Esophagus (tissue), 2 donors: ENCODE data around the gene MLYCD. TPM values are rescaled to one million over a fixed set of nuclear protein-coding genes. Genes with fewer than 3 reads are reported as not detected.
A peak's percentile ranks its signal among the peaks of the same experiment; 100 is the strongest.

ENCODE experiments used
- H3K27ac ChIP-seq, 2 donors: one replicate each; pipeline ENCODE4 v1.5.1; 2013; ENCODE audit warnings: low read depth in 2 of 2, mild to moderate bottlenecking in 2 of 2, inconsistent platforms in 1 of 2, low read length in 1 of 2, moderate library complexity in 1 of 2
- H3K27me3 ChIP-seq, 2 donors: one replicate each; pipeline ENCODE4 v1.6.1; 2013; ENCODE audit warnings: low read length in 2 of 2, control low read depth in 1 of 2, mild to moderate bottlenecking in 1 of 2; ENCODE audit not compliant: insufficient read depth in 2 of 2, control insufficient read depth in 1 of 2
- H3K36me3 ChIP-seq, 2 donors: one replicate each; pipeline ENCODE4 v1.6.1; 2013; ENCODE audit warnings: low read length in 1 of 2; ENCODE audit not compliant: control insufficient read depth in 2 of 2, insufficient read depth in 2 of 2
- H3K4me1 ChIP-seq, 2 donors: one replicate each; pipeline ENCODE4 v1.6.1; 2013; ENCODE audit warnings: low read length in 1 of 2; ENCODE audit not compliant: control insufficient read depth in 2 of 2, insufficient read depth in 2 of 2
- H3K4me3 ChIP-seq, 2 donors: one replicate each; pipeline ENCODE4 v1.5.1; 2013; ENCODE audit warnings: low read length in 2 of 2, mild to moderate bottlenecking in 2 of 2, low read depth in 1 of 2, moderate library complexity in 1 of 2
- H3K9me3 ChIP-seq, 2 donors: one replicate each; pipeline ENCODE4 v1.6.1; 2013; ENCODE audit warnings: mild to moderate bottlenecking in 2 of 2, low read depth in 1 of 2, low read length in 1 of 2, moderate library complexity in 1 of 2; ENCODE audit not compliant: control insufficient read depth in 2 of 2, insufficient read depth in 1 of 2
- WGBS, 2 donors: extraction: QIAGEN DNeasy Blood & Tissue Kit; methylation state at CpG; one replicate each; pipeline ENCODE4 v1.1.7; 2013; 5-methylcytosine and 5-hydroxymethylcytosine counted together
- polyA plus RNA-seq, 2 donors: library from polyadenylated mRNA; stranded (reverse); fragments of 200-250 nt; gene quantifications; one replicate each; pipeline ENCODE4 v1.2.3, GENCODE V29; 2013
- donor health status: healthy with polysubstance abuse.
- donor health status: Bipolar disorder and iron deficiency.

MLYCD gene
- polyA plus RNA-seq, 2 donors, result 1.6 to 2.4 TPM

DNA sequence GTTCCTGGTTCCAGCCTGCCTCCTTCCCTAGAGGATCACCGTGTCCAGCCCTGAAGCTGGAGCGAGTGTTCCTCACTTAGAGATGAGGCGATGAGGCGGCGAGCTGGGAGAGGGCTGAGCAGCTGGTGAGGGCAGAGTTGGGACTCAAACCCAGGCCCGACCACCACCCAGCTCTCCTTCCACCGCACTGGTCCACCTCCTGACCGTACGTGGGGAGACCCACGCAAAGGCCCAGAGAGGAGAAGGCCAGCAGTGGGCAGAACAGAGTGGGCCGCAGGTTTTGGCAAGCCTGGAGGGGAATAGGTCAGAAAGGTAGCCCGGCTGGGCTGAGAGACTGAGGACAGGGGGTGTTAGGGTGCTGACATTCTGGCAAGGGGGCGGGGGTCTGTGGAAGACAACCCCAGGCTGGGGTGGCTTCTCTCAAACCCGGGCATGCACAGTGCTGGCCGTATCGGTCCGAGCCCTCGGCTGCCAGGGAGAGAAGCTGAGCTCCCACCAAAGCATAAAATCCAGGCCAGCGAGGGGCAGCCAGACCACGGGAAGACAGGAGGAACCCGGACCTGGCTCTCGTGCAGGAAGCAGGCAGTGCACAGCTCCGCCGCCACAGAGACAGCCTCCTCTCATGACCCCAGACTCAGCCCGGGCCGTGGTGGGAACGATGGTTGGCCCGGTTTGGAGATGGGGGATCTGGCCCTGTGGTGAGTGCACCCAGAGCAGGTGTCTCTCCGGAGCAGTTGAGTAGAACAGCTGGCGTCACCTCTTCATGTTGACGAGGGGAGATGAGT, 24.9 kb downstream of the MLYCD start:
- Histone ChIP-seq H3K27ac (no peak overlapping the region), H3K4me1 (peaks cover 0 to 4% of the 10 kb centered on the region in 2 donors), H3K9me3 (peaks cover 0 to 2% of the 10 kb centered on the region in 2 donors), H3K36me3 (peaks cover 5 to 21% of the 10 kb centered on the region in 2 donors), H3K27me3 (no peaks in the 10 kb centered on the region), H3K4me3 (no peak overlapping the region)
- 89% methylated on average over 31 of the region's 31 CpGs for whole genome bisulfite sequencing, 2 donors

DNA sequence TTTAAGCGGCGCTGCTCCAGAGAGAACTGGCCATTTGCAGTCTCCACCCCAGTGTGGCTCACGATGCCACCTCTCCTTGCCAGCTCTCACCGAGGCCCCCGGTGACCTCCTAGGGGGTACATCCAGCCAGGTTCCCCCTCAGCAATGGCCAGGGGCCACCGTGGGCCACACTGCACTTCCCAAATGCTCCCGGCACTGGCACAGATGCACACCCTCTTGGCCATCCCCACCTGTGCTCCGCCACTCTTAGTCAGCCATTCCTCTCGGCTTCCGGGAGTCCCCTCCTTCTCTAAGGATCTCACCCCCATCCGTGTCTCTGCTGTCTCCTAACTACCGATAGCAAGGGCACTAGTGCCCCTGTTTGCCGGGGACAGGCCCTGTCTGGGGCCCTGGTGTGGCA, 25.8 kb downstream of the MLYCD start:
- no peaks in the 10 kb centered on the region for H3K9me3 ChIP-seq
- peaks cover 0 to 4% of the 10 kb centered on the region in 2 donors for H3K4me1 ChIP-seq
- no peaks in the 10 kb centered on the region for H3K27me3 ChIP-seq
- peaks cover 0 to 12% of the 10 kb centered on the region in 2 donors for H3K36me3 ChIP-seq
- WGBS, 2 donors, result 79 to 87% methylated on average over 13 of the region's 13 CpGs
- no peak overlapping the region for H3K27ac ChIP-seq
- H3K4me3 ChIP-seq, result no peak overlapping the region

DNA sequence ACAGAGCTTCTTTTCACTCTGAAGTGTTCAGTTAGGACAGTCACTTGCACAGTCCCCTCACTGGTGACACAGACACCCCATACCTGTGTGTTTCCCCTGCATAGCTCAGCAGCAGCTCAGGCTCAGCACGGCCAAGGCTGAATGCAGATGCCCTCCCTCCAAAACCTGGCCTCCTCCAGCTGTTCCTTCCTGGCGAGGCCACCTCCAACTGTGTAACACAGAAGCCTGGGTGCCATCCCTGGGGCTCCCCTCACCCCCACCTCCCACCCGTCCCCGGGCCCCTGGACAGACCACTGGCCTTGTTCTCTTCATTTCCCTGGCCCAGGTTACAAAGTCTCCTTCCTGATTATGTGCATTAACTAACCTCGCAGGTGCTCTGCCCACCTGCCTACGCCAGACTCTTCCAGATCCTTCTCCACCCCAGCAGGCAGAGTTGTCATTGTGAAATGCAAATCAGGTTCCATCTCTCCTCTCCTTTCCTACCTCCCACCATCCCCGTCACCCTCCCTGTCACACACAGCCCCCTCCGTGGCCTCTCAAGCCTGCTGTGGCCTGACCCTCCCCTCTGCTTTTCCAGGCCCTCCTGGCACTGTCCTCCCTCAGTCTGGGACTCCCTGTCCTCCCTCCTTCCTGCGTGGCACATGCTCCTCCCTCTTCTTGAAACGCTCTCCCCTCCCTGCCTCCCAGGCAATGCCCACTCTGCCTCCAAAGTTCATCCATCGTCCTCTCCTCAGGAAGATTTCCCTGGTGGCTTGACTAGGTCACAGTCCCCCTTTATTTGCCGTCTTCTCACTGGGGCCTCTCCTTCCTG, 26.4 kb downstream of the MLYCD start:
- H3K4me3 ChIP-seq, result no peak overlapping the region
- no peaks in the 10 kb centered on the region for H3K27me3 ChIP-seq
- WGBS, 2 donors, result 82% methylated on average over 12 of the region's 12 CpGs
- H3K4me1 ChIP-seq, result peaks cover 0 to 4% of the 10 kb centered on the region in 2 donors
- H3K36me3 ChIP-seq, result peaks cover 0 to 9% of the 10 kb centered on the region in 2 donors
- H3K27ac ChIP-seq, result no peak overlapping the region
- no peaks in the 10 kb centered on the region for H3K9me3 ChIP-seq

DNA sequence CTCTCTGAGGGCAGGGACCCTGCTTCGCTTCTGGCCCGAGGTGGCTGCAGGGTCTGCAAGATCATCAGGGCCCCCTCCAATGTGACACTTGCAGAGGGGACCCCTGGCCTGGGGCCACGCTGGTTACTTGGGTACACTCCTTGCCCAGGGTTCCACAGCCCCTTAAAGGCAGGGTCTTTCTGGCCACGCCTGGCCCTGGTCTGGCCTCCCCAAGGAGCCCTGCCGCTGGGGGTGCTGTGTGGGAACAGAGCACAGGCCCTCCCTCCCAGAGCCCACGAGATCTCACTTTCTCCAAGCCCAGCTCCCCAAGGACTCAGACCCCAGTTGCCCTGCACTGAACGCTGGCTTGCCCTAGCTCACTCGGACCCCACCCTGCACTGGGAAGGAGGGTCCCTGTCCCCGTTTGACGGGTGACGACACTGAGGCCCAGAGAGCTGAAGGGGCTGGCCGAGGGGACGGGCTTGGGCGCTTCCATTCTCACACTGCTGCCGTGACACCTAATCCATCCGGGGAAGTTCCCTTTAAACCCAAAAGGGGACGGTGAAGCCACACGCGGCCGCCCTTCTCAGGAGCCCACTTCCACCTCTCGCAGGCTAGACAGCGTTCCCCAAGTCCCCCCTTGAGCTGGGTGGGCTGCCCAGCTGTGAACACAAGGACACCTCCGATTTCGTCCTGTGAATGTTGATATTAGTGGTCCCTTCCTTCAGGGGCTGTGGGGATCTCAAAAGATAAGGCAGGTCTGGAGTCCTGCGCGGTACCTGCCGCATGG, 27.2 kb downstream of the MLYCD start:
- WGBS, 2 donors, result 55 to 57% methylated on average over 27 of the region's 27 CpGs
- Histone ChIP-seq H3K4me1 (peaks cover 0 to 4% of the 10 kb centered on the region in 2 donors), H3K9me3 (no peaks in the 10 kb centered on the region), H3K36me3 (peaks cover 0 to 9% of the 10 kb centered on the region in 2 donors), H3K27ac (no peak overlapping the region), H3K4me3 (no peak overlapping the region), H3K27me3 (no peaks in the 10 kb centered on the region)

GRCh38 chr16:83926726-83927397, 27.9 kb downstream of the MLYCD start:
- H3K36me3 ChIP-seq, result peaks cover 0 to 6% of the 10 kb centered on the region in 2 donors
- no peaks in the 10 kb centered on the region for H3K27me3 ChIP-seq
- H3K9me3 ChIP-seq, result no peaks in the 10 kb centered on the region
- 13 to 18% methylated on average over 35 of the region's 35 CpGs for WGBS, 2 donors
- peaks cover 0 to 4% of the 10 kb centered on the region in 2 donors for H3K4me1 ChIP-seq
- peak overlapping the region; percentile 76 to 81 for H3K27ac ChIP-seq
- peak overlapping the region; percentile 27 to 38 for H3K4me3 ChIP-seq

DNA sequence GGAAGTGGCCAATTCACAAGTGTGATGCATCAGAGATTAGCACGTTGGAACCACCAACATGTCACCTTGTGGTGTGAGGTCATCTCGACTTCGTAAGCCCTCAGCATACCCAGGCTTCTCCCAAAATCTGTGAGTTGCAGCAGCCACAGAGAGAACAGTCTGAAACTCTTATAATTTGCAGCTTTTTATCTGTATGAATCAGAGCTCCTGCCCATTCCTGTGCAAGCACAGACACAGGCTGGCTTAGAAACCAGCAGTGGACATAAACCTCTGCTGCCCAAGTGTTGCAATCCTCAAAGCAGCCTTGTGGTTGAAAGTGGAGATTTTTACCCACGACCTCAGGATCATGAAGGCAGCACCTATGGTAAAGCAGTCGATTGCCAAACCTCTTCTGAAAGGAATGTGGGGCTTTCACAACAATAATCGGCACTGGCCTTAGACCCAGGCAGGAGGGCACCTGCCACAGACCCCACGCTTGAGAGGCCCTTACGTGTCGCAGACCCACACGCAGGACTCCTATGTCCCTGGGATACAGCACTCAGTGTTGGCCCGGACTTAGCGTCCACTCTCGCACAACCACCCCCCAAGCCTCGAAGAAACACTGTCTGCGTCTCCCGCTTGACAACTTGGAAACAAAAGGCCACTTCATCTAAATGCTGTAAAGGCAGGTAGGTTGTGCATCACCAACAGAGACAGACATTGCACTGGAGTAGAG, 29.6 kb downstream of the MLYCD start:
- Histone ChIP-seq H3K27me3 (no peaks in the 10 kb centered on the region), H3K27ac (no peak overlapping the region), H3K9me3 (no peaks in the 10 kb centered on the region), H3K4me1 (peaks cover 0 to 2% of the 10 kb centered on the region in 2 donors), H3K4me3 (no peak overlapping the region), H3K36me3 (peaks cover 0 to 5% of the 10 kb centered on the region in 2 donors)
- 86 to 88% methylated on average over 16 of the region's 16 CpGs for WGBS, 2 donors

DNA sequence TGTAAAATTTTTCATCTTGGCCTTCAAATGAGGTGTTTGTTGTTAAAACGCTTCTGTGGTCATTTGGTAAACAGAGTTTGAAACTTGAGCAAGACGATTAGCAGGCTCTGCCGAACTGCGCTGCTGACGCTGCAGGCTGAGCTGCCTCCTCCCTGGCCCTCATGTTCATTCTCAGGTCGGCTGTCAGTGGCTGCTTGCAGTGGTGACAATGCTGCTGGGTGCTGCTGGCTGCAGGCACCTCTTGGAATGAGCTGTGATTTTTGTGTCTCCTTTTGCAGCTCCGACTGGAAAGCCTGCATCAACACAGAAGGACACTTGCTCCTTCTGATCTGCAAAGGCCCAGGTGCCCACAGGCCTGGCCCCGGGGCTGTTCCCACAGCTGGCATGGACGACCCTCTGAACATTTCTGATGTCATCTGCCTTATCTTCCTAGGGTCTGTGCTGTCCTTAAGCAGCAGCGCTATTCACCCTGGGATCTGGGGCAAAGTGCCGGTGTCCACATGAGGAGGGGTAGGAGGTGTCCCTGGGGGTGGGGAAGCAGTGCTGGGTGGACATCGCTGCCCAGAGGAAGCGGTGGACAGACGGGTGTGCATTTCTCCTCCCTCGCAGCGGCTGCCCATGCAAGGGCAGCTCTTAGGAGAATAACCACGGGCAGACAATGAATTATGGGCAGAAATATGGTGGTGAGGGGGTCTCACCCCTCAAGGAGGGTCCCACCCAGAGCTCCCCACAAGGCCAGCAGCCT, 31.1 kb downstream of the MLYCD start:
- WGBS, 2 donors, result 83 to 84% methylated on average over 17 of the region's 17 CpGs
- H3K9me3 ChIP-seq, result no peaks in the 10 kb centered on the region
- H3K36me3 ChIP-seq, result peaks cover 0 to 1% of the 10 kb centered on the region in 2 donors
- no peak overlapping the region for H3K4me3 ChIP-seq
- H3K27ac ChIP-seq, result no peak overlapping the region
- no peaks in the 10 kb centered on the region for H3K4me1 ChIP-seq
- no peaks in the 10 kb centered on the region for H3K27me3 ChIP-seq

DNA sequence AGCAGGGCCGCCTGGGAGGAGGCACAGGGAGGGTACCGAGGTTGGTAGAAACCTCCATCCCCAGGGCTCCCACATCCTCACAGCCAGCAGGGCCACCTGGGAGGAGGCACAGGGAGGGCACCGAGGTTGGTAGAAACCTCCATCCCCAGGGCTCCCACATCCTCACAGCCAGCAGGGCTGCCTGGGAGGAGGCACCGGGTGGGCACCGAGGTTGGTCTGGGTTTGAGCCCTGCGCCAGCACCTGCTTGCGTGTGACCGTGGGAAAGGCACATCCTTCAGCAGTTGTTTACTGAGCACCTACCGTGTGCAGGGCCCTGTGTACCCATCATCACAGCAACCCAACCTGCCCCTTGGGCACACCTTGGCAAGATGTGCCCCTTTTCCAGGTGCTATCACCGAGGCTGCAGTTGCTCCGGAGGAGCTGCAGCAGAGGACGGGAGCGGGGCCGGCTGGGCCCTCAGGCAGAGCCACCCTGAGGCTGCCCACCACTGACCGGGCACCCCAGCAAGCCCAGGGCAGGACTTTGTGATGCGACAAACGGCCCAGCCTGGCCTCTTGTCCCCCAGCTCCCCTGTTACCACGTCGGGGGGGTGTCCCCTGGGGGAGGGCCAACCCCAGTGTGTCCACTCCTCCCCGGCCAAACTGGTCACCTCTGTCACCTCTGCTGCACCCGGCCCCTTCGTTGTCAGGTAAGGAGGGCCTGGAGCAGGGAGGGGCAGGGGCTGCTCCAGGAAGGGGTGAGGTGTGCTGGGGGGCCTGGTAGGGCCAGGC, 32.0 kb downstream of the MLYCD start:
- Histone ChIP-seq H3K27ac (no peak overlapping the region), H3K9me3 (no peaks in the 10 kb centered on the region), H3K36me3 (no peaks in the 10 kb centered on the region), H3K27me3 (no peaks in the 10 kb centered on the region), H3K4me3 (no peak overlapping the region), H3K4me1 (peaks cover 2 to 3% of the 10 kb centered on the region in 2 donors)
- 81 to 84% methylated on average over 22 of the region's 22 CpGs for WGBS, 2 donors
